Activated gamma-delta T cell (primary cell): Measurements from ENCODE around the gene ZNF581.
A peak's percentile ranks its signal among the peaks of the same experiment; 100 is the strongest.

Experiments used
- DNase-seq: peaks from one replicate; lab custom pipeline; 2025; lab: John Stamatoyannopoulos, UW

The ZNF581 gene

DNA sequence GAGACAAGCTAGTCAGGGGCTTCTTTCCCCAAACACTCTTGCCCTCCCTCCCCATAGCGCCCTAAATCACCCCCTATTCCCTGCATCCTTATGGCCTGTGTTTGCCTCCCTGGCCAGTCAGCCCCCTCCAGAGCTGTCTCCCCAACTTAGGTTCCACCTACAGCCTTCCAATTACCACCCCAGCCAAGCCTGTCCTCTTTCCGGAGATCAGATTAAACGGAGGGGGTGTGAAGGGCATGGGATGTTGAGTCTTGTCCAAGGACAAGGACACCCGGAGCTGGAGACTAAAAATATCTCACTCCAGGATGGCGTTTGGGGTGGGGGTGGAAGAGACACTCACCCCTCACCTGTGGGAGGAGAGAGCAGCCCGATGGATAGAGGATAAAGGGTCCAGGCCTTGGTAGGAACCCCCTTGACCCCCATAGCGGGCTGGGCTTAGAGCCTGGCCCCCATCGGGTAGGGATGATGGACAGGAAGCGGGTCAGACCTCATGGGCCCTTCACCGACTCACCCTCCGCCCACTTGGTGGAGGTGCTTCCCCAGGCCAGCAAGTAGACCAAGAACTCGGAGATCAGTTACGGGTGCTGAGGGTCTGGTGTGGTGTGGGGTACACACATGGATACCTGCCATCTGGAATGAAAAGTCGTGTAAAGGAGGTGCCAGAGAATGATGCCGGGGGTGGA, 32.0 kb upstream of the ZNF581 start:
- DNase-seq = no peak

DNA sequence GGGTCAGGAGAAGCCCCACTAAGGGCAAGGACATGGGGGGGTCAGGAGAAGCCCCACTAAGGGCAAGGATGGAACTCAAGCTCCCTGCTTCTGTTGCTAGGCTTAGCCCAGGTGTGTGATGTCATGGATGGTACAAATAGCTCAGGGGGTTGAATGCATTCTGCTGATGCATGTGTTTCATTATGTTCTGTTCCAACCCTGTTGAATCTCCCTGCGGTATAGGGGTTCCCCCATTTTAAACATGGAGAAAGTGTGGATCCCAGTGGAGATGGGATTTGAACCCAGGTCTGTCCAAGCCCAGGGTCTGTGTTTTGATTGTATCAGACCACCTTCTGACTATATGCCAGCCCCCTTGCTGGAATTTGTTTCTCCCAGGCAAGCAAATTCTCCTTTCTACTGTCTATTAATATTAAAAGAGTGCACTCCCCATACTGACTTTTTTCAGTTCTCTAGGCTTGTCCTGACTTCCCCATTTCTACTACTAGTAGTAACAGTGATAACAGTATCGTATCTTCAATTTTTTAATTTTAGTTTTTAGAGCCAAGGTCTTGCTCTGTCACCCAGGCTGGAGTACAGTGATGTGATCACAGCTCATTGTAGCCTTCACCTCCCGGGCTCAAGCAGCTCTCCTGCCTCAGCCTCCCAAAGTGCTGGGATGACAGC, 31.3 kb upstream of the ZNF581 start:
- DNase-seq = no peak

DNA sequence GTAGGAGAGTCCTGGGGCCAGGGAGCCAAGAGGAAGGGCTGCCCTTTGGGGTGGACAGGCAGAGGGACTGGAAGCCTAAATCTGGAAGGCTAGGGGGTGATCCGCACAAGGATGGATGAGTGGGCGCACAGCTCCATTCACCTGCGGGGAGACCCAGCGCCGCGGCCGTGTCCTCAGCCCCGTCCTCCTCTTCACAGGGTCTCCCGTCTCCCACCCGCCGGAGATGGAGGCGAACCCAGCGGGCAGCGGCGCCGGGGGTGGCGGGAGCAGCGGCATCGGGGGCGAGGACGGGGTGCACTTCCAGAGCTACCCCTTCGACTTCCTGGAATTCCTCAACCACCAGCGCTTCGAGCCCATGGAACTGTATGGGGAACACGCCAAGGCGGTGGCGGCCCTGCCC, 30.1 kb upstream of the ZNF581 start:
- no peak for DNase-seq

DNA sequence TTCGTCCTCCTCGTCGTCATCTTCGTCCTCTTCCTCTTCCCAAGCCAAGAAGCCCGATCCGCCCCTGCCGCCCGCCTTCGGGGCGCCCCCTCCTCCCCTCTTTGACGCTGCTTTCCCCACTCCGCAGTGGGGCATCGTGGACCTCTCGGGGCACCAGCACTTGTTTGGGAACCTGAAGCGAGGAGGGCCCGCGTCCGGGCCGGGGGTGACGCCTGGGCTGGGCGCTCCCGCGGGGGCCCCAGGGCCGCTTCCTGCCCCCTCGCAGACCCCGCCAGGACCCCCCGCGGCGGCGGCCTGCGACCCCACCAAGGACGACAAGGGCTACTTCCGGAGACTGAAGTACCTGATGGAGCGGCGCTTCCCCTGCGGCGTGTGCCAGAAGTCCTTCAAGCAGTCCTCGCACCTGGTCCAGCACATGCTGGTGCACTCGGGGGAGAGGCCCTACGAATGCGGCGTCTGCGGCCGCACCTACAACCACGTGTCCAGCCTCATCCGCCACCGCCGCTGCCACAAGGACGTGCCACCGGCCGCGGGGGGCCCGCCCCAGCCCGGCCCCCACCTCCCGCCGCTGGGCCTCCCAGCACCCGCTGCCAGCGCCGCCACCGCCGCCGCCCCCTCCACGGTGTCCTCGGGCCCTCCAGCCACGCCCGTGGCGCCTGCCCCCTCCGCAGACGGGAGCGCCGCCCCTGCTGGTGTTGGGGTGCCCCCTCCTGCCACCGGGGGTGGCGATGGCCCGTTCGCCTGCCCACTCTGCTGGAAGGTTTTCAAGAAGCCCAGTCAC, 29.3 kb upstream of the ZNF581 start:
- DNase-seq = no peak

DNA sequence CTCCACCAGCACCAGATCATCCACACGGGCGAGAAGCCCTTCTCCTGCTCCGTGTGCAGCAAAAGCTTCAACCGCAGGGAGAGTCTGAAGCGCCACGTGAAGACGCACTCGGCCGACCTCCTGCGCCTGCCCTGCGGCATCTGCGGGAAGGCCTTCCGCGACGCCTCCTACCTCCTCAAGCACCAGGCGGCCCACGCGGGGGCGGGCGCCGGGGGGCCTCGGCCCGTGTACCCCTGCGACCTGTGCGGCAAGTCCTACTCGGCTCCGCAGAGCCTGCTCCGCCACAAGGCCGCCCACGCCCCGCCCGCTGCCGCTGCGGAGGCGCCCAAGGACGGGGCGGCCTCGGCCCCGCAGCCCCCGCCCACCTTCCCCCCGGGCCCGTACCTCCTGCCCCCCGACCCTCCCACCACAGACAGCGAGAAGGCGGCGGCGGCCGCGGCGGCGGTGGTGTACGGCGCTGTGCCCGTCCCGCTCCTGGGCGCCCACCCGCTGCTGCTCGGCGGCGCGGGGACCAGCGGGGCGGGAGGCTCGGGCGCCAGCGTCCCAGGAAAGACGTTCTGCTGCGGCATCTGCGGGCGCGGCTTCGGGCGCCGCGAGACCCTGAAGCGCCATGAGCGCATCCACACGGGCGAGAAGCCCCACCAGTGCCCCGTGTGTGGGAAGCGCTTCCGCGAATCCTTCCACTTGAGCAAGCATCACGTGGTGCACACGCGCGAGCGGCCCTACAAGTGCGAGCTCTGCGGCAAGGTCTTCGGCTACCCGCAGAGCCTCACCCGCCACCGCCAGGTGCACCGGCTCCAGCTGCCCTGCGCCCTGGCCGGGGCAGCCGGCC, 28.5 kb upstream of the ZNF581 start:
- no peak for DNase-seq

DNA sequence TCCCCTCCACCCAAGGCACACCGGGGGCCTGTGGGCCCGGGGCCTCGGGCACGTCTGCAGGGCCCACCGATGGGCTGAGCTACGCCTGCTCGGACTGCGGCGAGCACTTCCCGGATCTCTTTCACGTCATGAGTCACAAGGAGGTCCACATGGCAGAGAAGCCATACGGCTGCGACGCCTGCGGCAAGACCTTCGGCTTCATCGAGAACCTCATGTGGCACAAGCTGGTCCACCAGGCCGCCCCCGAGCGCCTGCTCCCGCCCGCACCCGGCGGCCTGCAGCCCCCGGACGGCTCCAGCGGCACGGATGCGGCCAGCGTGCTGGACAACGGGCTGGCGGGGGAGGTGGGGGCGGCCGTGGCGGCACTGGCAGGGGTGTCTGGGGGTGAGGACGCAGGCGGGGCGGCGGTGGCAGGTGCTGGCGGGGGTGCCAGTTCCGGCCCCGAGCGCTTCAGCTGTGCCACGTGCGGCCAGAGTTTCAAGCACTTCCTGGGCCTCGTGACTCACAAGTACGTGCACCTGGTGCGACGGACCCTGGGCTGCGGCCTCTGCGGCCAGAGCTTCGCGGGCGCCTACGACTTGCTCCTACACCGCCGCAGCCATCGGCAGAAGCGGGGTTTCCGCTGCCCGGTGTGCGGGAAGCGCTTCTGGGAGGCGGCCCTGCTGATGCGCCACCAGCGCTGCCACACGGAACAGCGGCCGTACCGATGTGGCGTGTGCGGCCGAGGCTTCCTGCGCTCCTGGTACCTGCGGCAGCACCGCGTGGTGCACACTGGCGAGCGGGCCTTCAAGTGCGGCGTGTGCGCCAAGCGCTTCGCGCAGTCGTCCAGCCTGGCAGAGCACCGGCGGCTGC, 27.7 kb upstream of the ZNF581 start:
- DNase-seq = no peak

DNA sequence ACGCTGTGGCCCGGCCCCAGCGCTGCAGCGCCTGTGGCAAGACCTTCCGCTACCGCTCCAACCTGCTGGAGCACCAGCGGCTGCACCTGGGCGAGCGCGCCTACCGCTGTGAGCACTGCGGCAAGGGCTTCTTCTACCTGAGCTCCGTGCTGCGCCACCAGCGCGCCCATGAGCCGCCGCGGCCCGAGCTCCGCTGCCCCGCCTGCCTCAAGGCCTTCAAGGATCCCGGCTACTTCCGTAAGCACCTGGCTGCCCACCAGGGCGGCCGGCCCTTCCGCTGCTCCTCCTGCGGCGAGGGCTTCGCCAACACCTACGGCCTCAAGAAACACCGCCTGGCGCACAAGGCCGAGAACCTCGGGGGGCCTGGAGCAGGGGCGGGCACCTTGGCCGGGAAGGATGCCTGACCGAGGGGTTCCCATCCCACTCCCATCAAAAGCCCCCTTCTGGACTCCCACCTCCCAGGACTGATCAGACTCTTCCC, 27.0 kb upstream of the ZNF581 start:
- DNase-seq = no peak

DNA sequence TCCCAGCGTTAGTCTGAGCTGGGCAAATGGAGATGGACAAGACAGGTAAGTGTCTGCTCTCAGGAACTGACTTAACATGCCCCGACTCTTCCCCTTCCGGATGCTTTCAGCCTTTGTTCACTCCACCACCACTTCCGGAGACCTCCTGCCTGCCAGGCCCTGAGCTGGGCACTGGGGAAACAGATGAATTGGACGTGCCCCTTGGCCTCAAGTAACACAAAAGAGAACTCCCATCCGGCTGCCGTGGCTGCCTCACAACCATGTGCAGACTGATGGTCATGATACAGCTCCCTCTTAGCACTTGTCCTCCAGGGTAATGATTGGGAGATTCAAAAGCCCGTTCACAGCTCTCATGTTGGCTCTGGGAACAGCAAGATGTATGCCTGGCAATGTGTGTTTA, 26.0 kb upstream of the ZNF581 start:
- no peak for DNase-seq

DNA sequence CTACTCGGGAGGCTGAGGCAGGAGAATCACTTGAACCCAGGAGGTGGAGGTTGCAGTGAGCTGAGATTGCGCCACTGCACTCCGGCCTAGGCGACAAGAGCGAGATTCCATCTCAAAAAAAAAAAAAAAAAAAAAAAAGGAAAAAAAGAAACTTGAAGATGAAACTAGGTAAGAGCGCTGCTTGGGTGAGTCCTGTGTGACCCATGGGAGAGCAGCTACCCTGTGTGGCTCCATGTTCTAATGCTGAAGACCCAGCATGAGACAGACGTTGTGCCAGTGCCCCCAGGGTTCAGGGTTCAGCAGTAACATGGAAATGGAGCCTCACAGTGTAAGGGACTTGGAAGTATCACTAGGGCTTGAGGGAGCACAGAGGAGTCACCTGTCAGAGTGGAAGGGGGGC, 25.0 kb upstream of the ZNF581 start:
- no peak for DNase-seq

DNA sequence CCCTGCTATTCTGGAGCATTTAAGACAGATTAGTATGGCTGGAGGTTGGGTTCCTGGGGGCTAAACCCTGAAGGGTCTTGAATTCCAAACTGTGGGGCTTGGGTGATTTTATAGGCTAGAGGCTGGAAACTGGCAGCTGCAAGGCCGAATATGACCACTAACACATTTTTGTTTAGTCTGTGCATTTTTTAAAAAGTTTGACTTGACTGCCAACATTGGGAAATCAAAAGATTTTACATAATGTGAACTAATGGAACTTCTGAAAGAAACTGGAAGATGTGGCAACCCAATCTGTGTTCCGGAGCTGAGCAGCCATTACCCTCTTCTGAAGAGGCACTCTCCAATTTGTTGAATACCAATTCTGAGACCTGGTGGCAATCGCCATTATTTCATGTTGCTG, 24.2 kb upstream of the ZNF581 start:
- no peak for DNase-seq

DNA sequence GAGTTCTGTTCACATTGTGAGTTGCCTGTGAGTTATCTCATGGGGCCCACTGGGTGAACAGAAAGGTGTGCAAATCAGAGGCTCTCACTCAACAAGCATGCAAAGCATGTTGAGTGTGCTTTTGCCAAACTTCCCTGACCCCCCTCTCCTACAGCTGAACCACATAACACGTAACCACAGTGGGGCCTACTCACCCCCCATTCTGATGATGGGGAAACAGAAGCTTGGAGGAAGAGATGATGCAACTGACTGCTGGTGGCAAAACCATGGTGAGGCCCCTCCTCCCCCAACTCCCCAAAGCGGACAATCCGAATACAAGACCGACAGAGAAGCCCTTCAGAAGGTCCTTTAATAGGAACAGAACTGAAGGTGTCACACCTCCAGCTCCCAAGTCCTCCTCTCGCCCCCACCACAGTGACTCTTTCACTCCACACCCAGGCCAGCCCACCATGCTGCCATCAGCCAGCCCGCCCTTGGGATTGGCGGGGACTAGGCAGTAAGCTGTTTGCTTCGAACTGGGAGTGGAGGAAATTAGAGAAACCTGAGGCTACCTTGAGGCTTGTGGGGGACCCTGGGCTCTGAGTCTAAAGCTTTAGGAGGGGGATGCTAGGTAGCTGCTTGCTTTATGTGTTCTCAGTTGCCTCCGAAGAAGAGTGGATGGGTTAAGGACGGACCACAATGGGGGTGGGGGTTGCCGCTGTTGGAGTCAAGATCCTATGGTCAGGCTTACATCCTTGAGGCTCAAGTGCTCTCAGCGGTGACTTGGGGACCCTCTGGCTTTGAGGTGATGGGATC, 22.8 kb upstream of the ZNF581 start:
- no peak for DNase-seq

DNA sequence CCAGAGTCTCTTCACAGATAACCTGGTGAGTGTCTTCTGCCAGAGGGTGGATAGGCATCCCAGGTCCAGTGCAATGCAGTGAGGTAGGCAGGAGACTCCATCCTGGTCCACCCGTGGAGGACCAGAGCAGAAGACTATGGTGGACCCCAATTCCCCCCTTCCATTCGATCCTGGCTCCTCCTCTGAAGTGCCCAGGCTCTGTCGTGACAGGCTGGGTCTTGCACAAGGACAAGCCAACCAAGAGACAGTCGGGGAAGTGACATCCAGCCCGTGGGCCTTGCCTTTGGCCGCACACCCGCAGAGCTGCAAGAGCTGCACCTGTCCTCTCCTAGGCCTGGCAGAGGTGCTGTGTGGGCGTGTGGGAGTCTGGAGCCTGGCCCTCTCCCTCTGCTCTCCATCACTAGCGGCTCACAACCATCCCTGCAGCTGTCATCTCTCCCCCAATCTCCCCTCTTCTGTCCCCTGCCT, 22.2 kb upstream of the ZNF581 start:
- DNase-seq = no peak

DNA sequence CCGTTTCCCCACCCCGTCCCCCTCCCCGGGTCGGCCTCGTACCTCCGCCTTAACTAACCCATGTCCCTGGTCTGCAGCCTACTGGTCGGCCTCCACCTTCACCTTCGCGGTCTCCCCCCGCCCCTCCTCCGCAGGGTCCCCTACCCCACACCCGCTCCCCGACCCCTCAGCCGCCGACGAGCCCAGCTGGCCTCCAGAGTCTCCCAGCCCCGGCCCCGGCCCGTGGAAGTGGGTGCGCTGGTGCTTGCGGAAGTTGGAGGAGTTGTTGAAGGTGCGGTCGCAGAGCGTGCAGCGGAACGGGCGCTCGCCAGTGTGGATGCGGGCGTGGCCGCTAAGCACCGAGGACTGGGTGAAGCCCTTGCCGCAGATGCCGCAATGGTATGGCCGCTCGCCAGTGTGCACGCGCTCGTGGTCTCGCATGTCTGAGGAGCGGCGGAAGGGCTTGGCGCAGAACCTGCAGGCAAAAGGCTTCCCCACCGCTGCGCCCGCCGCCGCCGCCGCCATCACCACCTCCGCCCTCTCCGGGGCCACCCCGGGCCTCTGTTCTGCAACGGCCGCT, 21.7 kb upstream of the ZNF581 start:
- no peak for DNase-seq

DNA sequence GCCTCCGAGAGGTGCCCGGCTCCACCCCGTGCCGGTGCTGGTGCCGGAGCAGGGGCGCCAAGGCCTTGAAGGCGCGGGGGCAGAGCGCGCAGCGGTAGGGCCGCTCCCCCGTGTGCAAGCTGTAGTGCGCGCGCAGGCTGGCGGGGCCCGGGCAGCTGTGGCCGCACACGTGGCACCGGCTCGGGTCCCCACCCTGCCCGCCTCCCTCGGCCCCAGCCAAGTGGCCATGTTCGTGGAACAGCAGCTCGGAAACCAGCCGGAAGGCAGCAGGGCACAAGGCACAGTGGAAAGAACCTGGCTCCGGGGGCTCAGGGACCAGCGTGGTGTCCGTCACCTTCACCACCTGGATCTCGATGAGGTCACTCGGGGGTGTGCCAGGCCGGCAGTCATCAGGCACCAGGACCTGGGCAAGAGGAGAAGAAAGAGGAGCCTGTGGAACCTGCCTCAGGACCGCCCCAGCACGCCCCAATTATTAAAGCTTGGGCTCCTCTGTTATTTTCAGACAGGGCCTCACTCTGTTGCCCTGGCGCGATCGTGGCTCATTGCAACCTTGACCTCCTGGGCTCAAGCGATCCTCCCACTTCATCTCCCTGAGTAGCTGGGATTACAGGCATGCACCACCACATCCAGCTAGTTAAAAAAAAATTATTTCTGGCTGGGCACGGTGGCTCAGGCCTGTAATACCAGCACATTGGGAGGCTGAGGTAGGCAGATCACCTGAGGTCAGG, 21.0 kb upstream of the ZNF581 start:
- no peak for DNase-seq

DNA sequence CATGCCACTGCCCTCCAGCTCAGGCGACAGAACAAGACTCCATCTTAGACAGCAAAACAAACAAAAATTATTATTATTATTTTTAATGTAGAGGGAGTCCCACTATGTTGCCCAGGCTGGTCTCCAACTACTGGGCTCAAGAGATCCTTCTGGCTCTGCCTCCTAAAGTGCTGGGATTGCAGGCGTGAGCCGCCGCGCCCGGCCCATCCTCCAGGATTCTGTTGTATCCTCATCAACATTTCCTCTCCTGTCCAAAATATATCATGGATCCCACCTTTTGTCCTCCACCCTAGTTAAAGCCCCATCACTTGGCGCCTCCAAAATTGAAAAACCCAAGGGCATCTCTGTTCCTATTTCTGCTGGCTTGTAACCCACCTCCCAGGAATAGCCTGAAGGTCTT, 20.3 kb upstream of the ZNF581 start:
- no peak for DNase-seq

DNA sequence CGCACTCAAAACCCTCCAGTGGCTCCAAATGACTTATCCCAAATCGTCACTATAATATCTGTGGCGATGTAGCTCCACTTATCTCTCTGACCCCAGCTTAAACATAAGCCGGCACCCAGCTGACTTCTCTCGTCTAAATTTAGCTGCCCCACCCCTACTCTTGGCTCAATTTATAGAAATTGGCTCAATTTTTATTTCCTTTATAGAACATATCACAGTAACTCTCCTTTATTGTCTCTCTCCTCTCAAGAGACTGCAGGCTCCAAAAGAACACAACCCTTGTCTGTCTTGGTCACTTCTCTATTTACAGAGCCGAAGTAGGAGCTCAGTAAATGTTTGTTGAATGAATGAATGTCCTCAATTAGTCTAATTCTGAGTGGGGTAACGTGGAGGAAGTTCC, 19.9 kb upstream of the ZNF581 start:
- no peak for DNase-seq

DNA sequence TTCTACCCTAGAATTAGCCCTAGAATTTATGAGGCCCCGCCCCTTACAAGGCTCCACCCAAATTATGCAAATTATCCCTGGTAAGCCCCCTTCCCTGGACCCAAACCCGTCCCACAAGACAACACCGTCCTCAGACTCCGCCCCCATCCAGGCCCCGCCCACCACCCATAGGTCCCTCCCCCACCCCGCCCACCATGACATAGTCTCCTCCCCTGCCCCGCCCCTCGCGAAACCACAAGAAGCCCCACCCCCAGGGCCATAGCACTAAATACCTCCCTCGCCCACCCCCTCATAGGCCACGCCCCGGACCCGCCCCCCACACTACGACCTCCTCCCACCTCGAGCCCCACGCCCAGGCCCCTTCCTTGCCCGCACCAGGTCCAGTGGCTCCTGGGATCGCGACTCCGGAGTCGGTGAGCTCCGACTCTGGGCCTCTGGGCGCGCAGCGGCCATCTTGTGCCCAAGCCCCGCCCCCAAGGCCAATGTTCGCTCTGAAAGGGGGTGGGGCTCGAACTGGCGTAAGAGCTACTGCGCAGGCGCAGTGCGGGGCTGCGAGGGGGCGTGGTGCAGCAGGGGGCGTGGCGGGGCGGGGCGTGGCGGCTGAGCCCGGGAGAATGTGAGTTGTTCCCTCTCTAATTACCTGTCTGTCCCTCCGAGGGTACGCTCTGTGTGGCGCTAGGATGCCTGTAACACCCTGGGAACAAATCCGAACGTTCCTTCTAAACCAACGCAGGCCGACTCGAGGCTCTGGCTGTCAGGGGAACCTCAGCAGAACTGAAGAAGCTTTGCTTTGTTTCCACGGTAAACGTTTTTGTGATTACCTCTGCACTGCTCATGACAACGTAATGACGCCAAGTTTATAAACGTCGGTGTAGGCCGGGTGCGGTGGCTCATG, 19.1 kb upstream of the ZNF581 start, which contains the start of gene ZNF784:
Gene ZNF784, minus strand, starts transcription at position 458 of the 895 bp plus-strand sequence. Its CDS starts 5 bp downstream, at position 453.
- peak; percentile 86 for DNase-seq

DNA sequence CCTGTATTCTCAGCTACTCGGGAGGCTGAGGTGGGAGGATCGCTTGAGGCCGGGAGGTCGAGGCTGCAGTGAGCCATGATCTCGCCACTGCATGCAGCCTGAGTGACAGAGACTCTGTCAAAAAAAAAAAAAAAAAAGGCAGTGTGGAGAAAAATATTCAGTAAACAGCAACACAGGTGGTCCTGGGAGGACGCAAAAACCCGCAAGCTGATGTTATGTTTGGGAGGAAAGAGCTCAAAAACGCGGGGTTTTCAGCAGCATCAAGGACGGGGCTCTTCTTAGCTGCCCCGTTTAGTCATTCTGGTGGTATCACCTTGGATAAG, 18.5 kb upstream of the ZNF581 start:
- no peak for DNase-seq
